Measurements from ENCODE around the gene PNPLA5.

PNPLA5 gene

DNA sequence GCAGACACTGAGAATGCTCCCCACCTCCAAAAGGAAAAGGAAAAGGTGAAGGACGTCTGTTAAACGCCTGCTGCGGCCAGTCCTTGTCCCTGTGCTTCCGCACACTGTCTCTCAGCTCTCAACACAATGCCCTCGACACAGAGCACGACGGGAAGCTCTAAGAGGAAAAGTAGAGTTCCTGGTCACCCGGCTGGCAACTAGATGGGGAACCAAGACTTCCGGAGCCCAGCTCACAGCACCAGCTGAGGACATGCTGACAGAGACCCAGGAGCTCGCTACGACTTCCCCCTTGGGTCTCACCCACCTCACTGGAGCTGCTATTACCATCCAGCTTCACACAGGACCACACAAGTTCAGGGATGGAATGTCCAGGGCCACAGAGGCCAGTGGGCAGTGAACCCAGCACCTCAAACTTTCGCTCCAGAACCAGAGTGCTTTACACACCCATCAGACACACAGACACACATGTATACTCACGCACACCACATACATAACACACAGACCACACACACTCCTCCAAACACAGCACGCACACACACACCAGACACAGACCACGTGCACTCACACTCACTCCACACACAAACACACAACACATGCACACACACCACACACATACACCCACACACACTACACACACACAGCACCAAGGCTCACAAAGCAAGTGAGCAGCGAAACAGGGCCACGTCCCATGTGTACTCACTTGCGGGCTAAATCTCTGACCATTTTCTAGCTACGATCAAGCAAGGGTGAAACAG, 39.1 kb downstream of the PNPLA5 start:
- no peak for DNase-seq

DNA sequence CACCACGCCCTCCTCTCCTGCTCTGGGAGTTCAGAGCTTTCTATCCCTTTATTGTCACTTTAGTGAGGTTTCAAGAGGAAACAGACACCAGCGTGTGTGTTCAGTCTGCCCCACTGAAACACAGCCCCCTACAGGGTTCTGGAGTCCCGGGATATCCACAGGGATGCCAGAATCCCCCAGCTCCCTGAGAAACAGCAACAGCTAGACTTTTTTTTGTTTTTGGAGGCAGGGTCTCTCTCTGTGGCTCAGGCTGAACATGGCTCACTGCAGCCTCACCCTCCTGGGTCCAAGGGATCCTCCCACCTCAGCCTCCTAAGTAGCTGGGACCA, 39.9 kb downstream of the PNPLA5 start:
- DNase-seq, result no peak

DNA sequence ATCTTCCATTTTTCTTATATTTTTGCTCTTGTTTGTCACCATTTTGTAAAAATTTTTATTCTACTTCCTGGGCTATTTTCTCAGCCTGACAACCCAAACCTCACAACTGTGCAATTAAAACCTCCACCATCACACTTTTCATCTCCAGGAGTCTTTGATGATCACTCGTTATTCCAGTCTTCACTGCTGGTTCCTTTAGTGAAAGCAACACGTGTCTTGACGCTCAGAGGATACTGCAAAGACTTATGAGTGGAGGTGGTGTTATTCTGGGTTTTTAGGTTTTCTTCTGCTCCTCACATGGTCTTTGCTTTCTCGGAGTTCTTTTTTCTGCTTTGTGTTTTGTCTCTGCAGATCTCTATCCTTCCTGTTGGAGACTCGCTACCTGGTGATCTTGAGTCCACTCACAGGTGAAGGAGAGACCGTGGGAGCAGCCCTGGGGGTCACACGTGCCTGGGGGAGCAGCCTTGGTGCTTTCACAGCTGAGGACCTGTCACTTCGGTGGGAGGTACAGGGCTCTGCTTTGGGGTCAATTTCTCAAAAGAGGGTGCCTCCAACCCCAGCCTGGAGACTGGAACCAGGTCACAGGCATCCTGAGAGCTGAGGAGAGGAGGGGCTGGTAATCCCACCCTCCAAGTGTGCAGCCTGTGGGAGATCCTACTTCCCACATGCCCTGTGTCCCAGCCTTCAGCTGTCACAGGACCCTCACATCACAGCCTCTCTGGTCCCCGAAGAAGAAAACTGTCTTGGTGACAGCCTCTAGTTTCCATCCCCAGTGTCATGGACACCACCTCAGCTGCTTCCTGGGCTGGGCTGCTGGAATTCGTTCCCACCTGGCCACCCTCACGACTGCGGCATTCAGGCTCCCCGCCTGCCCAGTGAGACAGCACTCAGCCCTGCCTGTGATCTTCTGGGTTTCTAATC, 40.5 kb downstream of the PNPLA5 start:
- DNase-seq, result no peak

DNA sequence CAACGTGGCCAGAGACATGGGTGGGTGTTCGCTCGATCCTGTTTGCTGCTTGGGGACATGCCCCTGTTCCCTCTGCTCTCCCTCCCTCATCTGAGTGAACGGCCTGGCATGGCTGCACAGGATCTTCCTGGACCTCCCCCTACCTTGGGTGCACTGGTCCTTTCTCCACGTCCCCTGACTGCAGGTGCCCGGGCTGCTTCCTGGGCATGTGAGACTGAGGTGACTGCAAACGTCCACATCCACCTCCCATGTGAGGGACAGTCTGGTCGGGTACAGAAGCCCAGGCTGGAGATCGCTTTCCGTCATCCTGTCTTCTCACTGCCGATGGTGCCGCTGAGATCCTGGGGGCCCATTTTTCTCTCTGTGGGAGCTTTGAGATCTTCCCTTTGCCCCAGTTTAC, 41.3 kb downstream of the PNPLA5 start:
- no peak for DNase-seq

DNA sequence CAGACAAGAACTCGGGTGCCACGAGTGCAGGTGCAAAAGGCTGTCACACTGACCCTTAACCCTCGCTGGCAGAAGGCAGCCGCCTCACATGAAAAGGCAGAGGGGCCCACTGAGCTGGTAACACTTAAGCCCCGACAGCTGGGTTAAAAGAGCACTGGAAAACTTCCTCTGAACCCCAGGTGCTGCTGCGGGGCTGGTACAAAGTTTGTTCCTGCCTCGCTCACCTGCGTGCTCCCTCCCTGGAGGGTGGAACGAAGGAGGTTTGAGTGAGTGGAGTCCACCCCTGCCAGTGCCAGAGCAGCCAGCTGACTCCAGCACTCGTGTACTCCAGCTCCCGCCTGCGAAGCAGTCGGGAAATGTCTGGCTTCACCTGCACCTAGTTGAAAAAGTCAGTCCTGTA, 42.1 kb downstream of the PNPLA5 start:
- DNase-seq, result no peak

DNA sequence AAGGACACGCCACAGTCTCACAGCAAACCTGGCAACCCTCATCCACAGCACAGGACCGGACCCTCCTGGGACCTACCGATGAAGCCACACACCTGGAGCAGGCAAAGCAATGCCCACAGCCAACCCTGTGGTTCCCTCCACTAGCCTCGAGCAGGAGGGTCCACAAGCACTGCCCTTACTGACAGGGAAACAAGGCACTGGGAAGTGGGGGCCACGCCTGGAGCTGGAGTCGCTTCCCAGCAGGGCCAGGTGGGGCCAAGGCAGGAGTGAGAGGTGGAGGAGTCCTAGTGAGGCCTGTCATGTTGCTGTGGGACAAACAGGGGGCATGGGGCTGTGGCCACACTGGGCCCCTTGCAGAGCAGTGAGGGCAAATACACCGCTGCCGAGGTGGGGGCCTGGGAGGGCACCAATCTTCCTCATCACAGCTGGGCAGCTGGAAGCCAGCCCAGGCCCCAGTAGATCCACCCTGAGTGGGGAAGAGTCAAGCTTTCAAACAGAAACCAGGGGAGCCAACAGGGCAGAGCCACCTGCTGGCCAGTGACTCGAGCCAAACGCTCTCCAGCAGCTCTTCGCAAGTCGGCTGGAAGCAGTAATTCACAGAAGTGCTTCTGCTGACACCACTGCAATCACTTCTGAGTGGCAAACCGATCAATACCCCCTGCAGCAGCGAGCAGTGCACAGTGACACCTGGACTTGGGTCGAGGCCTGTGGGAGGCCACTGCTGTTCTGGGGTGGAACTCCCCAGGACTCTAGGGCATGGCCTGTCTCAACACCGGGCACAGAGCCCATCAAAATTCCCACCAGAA, 43.2 kb downstream of the PNPLA5 start:
- DNase-seq, result no peak

DNA sequence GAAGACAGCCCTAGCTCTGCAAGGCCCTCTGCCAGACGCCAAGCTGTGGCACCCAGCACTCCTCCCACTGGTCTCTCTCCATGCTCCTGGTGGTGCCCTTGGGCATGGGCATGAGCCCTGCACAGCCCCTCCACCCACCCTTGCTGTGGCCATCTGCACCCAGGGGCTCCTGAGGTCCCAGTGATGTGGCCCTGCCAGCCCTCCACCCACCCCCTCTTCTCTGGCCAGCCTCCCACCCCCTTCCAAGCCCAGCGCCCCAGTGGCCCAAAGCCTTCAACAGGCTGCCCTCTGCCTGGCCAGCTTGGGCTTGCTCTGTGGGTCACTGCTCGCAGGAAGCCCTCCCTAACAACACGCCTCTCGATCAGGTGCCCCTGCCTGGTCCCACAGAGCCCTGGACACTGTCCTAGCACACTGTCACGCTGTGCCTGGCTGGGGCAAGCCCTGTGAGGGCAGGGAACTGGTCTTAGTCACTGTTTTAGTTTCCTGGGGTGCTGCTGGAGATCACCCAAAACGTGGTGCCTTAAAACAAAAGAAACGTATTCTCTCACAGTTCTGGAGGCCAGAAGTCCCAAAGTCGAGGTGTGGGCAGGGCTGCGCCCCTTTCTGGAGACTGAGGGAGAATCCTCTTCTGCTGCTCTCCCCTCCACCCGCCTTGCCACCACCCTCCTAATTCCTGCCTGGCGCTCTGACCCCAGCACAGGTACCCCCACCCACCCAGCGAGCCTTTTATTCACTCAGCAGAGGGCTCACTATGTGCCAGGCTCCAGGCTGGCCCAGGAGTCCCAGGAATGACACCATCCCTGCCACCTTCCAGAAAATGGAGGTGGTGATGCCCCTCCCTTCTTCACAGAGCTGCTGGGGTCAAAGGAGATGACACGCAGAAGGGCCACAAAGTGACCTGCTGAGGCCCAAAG, 44.2 kb downstream of the PNPLA5 start:
- DNase-seq, result no peak

DNA sequence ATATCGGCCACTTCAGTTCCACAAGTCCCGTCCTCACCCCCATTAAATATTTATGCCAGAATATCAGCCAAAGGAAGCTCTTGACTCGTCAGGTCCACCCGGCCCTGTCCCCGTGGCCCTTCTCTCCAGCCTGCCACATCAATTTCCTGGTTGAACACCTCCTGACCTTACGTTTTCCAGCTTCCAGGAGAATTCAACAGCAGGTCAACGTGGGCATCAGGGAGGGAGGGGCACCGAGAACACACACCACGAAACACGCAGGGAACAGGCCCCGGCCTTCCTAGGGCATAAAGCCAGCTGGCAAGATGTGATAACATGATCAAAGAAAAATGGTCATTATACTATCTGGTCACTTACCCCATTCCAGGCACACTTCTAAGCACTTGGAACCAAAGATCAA, 44.8 kb downstream of the PNPLA5 start:
- DNase-seq, result no peak

DNA sequence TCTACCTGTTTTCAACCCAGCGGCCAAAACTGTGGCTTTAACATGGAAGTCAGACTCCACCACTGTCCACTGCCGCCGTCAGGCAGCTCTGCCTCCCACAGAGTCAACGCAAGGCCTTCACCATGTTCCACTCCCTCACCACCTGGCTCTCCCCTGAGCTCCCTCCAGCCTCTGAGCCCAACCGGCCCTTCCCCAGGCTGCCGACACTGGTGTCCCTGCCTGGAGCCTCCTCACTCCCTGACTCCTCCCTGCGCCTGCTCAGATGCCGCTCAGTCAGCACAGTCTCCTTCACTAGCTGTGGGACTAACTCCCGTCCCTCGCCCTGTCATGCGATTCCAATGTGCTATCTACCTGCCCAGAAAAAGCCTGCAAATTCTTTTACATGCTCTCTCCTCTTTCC, 45.8 kb downstream of the PNPLA5 start:
- no peak for DNase-seq

DNA sequence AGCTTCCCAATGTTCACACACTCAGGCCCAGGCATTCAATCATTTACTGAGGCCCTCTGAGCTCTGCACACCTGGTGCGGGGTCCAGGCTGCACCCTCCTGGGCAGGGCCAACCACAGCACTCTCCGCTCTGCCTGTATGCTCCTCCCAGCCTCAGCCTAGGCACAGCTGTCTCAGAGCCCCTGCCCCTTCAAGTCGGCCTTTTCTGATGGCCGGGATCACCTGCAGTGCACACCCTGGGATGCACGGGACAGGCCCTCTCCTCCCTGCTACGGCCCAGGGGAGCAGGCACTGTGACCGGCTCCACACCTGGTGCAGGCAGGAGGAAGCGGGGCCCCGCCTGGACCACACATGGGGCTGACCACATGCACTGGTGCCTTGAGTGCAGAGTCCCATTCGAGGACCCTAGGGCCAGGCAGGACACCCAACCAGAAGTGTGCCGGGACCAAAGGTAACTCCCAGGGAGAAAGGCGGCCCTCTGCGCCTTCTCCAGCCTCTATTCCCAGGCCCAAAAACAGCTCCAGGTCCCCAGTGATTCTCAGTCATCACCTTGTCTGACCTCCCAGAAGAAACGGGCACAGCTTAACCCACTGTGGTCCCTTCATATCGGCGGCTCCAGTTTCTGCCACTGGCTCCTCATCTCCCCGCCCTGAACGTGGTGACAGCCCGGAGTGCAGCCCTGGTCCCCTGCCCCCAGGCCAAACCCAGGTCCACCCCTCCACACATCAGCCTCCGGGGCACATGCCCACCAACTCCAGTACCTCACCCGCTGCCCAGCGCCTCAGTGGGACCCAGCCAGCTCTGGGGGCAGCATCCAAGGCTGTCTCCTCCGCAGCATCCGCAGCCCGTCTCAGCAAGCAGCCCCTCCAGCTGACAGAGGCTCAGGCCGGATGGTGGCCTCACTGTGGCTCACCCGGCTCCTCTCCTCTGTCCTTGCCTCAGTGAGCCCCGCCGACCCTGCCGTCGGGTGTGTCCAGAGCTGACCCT, 47.0 kb downstream of the PNPLA5 start:
- no peak for DNase-seq

DNA sequence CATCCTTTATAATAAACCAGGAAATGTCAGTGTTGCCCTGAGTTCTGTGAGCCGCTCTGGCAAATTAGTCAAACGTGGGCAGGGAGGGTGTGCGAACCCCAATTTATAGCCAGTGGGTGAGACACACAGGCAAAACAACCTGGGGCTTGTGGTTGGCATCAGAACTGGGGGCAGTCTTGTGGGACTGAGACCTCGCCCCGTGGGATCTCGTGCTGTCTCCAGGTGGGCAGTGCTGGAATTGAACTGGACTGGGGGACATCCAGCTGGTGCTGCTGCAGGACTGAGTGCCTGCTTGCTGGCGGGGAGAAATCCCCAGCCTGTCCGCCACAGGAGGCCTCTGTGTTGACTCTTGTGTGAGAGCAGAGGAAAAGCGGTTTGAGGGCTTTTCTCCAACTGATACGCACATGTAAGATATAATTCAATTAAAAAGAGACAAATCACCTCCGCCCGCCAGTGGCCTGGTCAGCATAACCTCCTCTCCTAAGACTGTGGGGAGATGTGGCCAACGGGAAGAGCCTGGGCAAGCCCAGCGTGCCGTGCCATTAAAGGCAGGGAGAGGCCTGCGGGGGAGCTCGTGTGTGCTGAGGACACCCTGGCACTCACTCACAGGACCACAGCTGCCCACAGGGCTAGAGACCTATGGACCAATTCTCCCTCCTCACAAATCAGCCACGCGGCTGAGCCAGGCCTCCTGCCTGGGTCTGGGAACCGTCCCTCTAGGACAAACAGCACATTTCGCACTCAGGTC, 47.9 kb downstream of the PNPLA5 start:
- DNase-seq, result no peak

DNA sequence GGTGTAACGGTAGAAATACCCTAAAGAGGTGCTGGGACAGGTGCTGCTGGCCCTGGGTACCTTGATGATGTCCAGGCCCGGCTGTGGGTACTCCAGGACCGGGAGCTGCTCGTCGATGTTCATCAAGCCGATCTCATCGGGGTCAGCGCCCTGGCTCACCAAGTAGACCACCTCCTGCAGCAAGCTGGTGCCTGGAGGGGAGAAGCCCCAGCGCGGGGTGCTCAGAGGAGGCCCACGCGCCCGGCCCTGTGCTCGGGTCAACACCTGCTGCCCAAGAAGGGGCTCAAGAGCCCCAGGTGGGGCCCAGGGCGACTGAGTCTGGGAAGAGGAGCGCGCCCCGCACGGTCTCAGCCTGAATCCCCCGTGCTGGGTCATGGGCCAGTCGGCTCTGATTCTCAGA, 50.1 kb downstream of the PNPLA5 start:
- DNase-seq, result no peak

DNA sequence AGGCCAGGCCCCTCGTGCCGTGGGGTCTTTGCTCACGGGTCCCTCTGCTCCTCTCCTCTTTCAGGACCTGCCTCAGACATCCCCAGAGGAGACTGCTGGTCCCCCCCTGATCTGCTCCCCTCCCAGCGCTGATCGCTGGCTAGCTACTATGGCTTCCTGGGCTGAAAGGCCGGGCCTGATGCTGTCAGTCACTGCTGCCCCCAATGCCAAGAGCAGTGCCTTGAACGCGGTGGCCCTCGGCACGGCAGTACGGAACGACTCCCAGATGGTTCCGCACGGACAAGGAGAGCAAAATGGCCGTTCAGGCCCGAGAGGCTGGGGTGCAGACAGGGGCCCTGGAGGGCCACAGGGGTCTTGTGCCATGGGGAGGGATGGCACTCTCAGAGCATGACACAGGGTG, 51.0 kb downstream of the PNPLA5 start:
- no peak for DNase-seq

DNA sequence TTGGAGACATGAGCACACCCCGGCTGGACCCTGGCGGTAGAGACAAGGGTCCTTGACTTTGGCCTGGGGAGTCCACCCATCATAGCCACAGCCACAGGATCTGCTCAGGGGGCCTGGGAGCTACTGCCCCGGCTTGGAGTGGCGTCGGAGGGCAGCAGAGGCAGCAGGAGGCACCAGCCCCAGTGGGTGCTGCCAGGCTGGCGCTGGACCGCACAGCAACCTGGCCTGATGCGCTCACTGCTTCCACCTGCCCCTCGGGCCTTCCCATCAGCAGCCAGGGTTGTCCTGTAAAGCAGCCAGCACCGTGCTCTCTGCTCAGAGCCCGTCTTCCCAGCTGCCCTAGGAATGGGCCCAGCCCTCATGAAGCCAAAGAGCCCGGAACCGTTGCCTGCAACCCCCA, 51.4 kb downstream of the PNPLA5 start:
- DNase-seq, result no peak

DNA sequence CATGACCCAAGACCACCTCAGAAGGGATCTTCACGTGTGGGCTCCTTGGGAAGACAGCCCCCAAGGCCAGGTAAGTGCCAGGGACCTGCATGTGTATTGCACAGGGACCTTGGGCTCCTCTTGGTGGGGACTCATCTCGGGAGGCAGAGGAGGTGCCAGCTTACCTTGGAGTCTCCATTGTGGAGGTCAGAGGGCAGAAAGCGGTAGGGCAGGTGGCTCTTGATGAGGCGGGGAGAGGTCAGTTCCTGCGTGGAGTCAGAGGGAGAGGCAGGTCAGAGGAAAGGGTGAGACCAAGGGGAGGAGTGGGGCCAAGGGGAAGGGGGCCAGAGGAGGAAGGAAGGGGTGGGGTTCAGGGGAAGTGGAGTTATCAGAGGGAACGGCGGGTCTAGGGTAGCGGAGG, 52.0 kb downstream of the PNPLA5 start:
- DNase-seq, result no peak

DNA sequence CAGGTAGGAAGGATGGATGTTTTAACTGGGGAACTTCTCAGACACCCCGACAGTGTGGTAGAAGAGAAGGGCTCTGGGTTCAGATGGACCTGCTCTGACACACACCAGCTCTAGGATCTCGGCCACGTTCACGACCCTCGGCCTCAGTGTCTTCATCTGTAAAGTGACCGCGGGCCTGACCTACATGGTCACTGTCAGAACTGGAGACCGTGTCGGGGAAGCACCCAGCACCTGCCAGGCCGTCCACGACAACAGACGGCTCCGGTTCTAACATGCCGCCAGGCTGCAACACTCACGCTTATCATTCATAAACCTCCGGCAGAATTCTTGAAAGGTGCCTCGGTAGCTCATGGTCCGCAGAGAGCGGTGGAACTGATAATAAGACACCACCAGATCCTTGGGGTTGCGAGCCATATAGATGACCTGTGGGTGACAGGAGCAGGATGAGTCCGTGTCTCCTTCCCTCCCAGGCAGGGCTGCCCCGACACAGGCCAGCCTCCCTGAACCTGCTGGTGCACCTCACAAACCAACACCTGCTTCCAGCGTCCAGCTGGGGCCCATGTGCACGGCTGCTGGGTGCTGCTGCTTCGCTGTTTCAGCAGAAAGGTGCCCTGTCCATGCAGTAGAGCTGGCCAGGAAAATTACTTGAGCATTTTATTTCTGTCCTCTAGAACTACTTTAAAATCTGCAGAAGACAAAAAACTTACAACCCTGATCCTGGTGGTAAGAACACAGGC, 53.1 kb downstream of the PNPLA5 start:
- no peak for DNase-seq

DNA sequence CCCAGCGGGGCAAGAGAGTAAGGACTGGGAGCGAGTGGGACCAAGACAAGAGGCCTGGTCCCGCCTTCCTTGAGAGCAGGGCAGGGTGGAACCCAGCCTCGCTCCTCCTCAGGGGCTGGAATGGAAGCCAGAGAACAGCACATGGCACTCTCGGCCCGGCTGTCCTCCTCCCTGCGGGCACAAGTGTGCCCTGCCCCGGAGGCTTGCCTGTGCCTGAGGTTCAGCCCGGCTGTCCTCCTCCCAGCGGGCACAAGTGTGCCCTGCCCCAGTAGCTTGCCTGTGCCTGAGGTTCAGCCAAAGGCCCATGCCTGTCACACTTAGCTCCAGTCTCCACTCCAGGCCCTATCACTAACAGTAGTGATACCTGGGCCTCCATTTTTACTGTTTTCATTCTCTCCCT, 53.7 kb downstream of the PNPLA5 start:
- no peak for DNase-seq

DNA sequence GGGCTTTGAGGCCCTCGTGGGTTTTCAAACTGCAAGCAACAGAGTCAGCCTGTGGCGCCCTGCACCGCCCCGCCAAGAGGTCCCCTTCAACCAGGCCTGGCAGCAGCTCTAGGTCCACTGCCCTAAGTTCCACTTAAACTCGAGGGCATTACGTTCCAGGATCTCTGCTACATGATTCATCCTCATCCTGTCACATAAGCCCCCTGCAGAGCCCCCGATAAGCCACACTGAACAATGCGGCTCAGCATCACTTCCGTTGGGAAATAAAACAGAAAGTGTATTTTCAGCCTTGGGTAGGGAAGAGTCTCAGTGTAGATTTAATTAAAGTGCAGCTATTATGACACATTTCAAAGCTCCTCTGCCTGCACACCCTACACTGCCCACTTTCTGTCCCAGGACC, 54.1 kb downstream of the PNPLA5 start:
- DNase-seq, result no peak

DNA sequence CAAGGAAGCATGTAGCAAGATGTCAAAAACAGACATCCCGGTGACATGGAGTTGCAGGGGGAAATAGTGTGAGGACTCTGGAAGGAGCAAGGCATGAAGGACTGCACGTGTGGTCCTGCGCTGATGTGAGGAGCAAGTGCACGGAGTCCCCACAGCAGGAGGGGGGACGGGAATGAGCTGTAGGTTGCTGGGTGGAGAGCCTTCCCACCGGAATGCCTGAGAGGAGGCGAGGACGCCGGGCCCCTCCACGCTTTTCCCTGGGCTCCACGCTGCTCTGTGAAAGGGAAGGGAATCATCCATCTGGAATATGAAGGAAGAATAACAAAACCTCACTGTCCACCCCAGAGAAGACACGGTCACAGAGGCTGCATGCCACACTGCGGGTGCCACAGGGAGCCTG, 56.1 kb downstream of the PNPLA5 start:
- DNase-seq, result no peak

DNA sequence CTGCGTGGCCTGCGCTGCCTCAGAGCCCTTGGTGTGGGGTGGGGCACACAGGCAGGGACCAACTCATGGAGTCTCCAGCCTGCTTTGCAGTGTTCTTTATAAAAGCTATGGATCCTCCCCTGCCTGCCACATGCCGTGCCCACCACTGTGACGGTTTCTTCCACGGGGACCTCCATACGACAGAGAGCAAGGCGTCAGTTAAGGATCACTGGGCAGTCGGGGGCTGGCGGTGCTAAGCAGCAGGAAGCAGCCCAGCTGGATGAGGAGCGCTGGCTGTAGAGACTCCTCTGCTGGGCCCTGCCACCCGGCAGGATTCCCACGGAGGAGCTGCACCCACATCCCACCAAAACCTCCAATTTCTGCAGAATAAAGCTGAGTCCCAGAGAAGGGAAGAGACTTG, 56.6 kb downstream of the PNPLA5 start:
- DNase-seq, result no peak
